Activated B cell treated with CpG ODN at 0.5 μM for 24 hours (primary cell): ENCODE results near the gene PBX2. TPM values are rescaled to one million over a fixed set of nuclear protein-coding genes. Genes with fewer than 3 reads are reported as not detected.
A peak's percentile ranks its signal among the peaks of the same experiment; 100 is the strongest.

ENCODE experiments used
- ATAC-seq: fragments of 200-7000 bp; cut with Tn5 transposase; one replicate; pipeline ENCODE4 v1.10.0; 2021; ENCODE audit warnings: low read depth, mild to moderate bottlenecking, moderate library complexity
- CTCF ChIA-PET: fragments of 350-600 bp; sonication (Branson Sonifier 250); formaldehyde crosslinking; loops from one replicate; lab custom pipeline; 2021; ENCODE audit warnings: antibody characterized with exemption; lab: Charles Lee
- POLR2A ChIA-PET: fragments of 350-600 bp; sonication (Branson Sonifier 250); formaldehyde crosslinking; loops from one replicate; lab custom pipeline; 2021; ENCODE audit warnings: antibody characterized with exemption; lab: Charles Lee
- DNase-seq: peaks from one replicate; pipeline ENCODE4 v3.0.0; 2022
- H3K27ac Mint-ChIP-seq: one replicate; pipeline ENCODE4 v1.8.0; 2020; ENCODE audit warnings: mixed read lengths
- H3K27me3 Mint-ChIP-seq: one replicate; pipeline ENCODE4 v1.8.0; 2021; ENCODE audit warnings: mixed read lengths
- H3K36me3 Mint-ChIP-seq: one replicate; pipeline ENCODE4 v1.8.0; 2021; ENCODE audit warnings: low read depth, mixed read lengths
- H3K4me1 Mint-ChIP-seq: one replicate; pipeline ENCODE4 v1.8.0; 2021; ENCODE audit warnings: mixed read lengths
- H3K4me3 Mint-ChIP-seq: one replicate; pipeline ENCODE4 v1.8.0; 2020; ENCODE audit warnings: mild to moderate bottlenecking, mixed read lengths
- H3K9me3 Mint-ChIP-seq: one replicate; pipeline ENCODE4 v1.8.0; 2020; ENCODE audit warnings: mixed read lengths
- CTCF ChIP-seq: fragments of 200-600 bp; IDR thresholded peaks from one replicate; pipeline ENCODE4 v1.8.0; 2022; ENCODE audit warnings: antibody characterized with exemption, mild to moderate bottlenecking
- intact Hi-C: fragments of 100-400 bp; cut with micrococcal nuclease; formaldehyde crosslinking; loops from one replicate; pipeline ENCODE4 v1.15.1; 2024
- total RNA-seq: library from RNA; stranded (reverse); gene quantifications from 2 replicates; pipeline ENCODE4 v1.2.3, GENCODE V29; 2022

Gene PBX2
- total RNA-seq, 1 donor from 2014 or later = 153 TPM

- Mint-ChIP-seq H3K27ac (peak within 1 kb of the TSS; percentile 59), H3K9me3 (no peaks in the 10 kb centered on the region), H3K4me3 (peak within 1 kb of the TSS; percentile 96), H3K4me1 (peaks cover 33% of the 10 kb centered on the region), H3K27me3 (peaks cover 29% of the 10 kb centered on the region), H3K36me3 (no peaks in the 10 kb centered on the region)
- ATAC-seq (peak; percentile 49), DNase-seq (peak; percentile 60)
- POLR2A ChIA-PET = interaction anchor here (0.6 to 1.2 kb wide), 4 partner anchors 15 to 41 kb away, joined by 3 to 8 read pairs (median 5); partner anchors contain the start of gene PBX2
- intact Hi-C loops = loop anchor here (1.0 to 10.0 kb wide), 6 partner anchors 22 to 109 kb away; partner anchors contain the start of genes AGPAT1, FKBPL and PBX2
- TF ChIP-seq CTCF = no peak
- CTCF ChIA-PET = interaction anchor here (1.0 to 1.3 kb wide), 4 partner anchors 10 to 42 kb away, joined by 3 to 10 read pairs (median 4); partner anchors contain the start of gene ATF6B
These were observed 36.2 kb downstream of the PBX2 start, which contains the start of gene PPT2 for GRCh38 chr6:32153564-32154513. TSS of gene PPT2 (plus strand) at chr6:32154141. CDS start at chr6:32154595, 454 bp downstream.

GRCh38 chr6:32152769-32153563, 37.0 kb downstream of the PBX2 start:
- Mint-ChIP-seq H3K9me3 (no peaks in the 10 kb centered on the region), H3K4me3 (peak overlapping the region; percentile 52), H3K27me3 (peaks cover 38% of the 10 kb centered on the region), H3K36me3 (no peaks in the 10 kb centered on the region), H3K27ac (peak overlapping the region; percentile 59), H3K4me1 (peaks cover 41% of the 10 kb centered on the region)
- ChIA-PET POLR2A (interaction anchor here (0.5 kb wide), 1 partner anchor 18 kb away, joined by 4 read pairs; no protein-coding TSS in a partner anchor), CTCF (interaction anchor here (1.2 kb wide), 1 partner anchor 24 kb away, joined by 3 read pairs; the partner anchor contains the start of gene ATF6B)
- no peak for DNase-seq
- TF ChIP-seq CTCF = no peak
- intact Hi-C loops = loop anchor here (10.0 kb wide), 1 partner anchor 108 kb away; no protein-coding TSS in a partner anchor
- ATAC-seq = no peak

- no peak for DNase-seq
- ATAC-seq = no peak
- CTCF ChIA-PET = interaction anchor here (1.2 kb wide), 1 partner anchor 24 kb away, joined by 3 read pairs; the partner anchor contains the start of gene ATF6B
- Mint-ChIP-seq H3K36me3 (no peaks in the 10 kb centered on the region), H3K4me3 (peak within 1 kb of the TSS; percentile 52), H3K27ac (no peak within 1 kb of the TSS), H3K4me1 (peaks cover 41% of the 10 kb centered on the region), H3K9me3 (no peaks in the 10 kb centered on the region), H3K27me3 (peaks cover 46% of the 10 kb centered on the region)
- intact Hi-C loops = loop anchor here (10.0 kb wide), 1 partner anchor 107 kb away; no protein-coding TSS in a partner anchor
- POLR2A ChIA-PET = interaction anchor here (0.5 kb wide), 2 partner anchors 17 to 34 kb away, joined by 4 to 5 read pairs; no protein-coding TSS in a partner anchor
- TF ChIP-seq CTCF = no peak
These were observed 37.9 kb downstream of the PBX2 start, which contains the start of gene PRRT1 for GRCh38 chr6:32151863-32152768. TSS of gene PRRT1 (minus strand) at chr6:32151939. CDS start at chr6:32151827, 112 bp downstream.

- Mint-ChIP-seq H3K9me3 (no peaks in the 10 kb centered on the region), H3K27me3 (peaks cover 51% of the 10 kb centered on the region), H3K4me3 (no peak overlapping the region), H3K36me3 (no peaks in the 10 kb centered on the region), H3K4me1 (peaks cover 41% of the 10 kb centered on the region), H3K27ac (no peak overlapping the region)
- no peak for TF ChIP-seq CTCF
- ATAC-seq (no peak), DNase-seq (no peak)
- intact Hi-C loops = loop anchor here (10.0 kb wide), 1 partner anchor 107 kb away; no protein-coding TSS in a partner anchor
- POLR2A ChIA-PET = no interaction called here
- CTCF ChIA-PET = no interaction called here
These were observed 38.7 kb downstream of the PBX2 start for GRCh38 chr6:32151181-32151862.
